ENCODE results near the gene RFC1.
"Not testable (repeated sequence)": the region's sequence is repeated elsewhere in the genome, so short reads cannot be mapped to it uniquely, and the experiment has no call there.

RFC1 gene

DNA sequence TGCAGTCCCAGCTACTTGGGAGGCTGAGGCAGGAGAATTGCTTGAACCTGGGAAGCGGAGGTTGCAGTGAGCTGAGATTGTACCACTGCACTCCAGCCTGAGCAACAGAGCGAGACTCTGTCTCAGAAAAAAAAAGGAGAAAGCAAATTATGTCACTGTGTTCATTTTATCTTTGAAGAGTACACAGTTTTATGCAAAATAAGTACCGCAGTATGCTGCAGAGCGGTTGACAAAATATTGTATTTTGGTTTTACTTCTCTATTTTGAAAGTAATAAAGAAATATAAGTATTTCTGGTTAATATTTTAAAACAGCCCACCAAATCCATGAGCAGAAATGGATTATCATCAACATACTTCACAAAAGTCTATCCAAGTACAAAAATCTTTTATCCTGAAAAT is 5.6 kb downstream of the RFC1 start:
- H3K27ac ChIP-seq: not testable (repeated sequence)

DNA sequence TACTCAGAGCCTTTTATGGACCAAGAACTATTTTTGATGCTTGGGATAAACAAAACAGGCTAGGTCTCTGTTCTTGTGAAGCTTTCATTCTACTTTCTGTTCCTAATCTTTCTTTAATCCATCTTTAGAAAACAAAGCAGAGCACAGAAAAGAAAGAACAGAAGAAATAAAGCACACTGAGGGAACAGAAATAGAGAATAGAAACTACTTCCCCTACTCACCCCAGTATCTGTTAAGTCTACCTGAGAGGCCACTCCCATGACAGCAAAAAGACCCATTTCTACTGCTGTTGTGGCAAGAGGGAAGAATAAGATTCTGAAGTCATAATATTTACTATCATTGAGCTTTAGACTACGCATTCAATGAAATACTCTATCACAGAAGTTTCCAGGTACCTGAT is 9.2 kb downstream of the RFC1 start:
- H3K27ac ChIP-seq: peak overlapping the region; percentile 32
- DNase-seq (ENCODE audit: low read depth, low spot score): no peak

More for the DNA sequence above, 5.6 kb downstream of the RFC1 start:
- not testable (repeated sequence) for DNase-seq (ENCODE audit: low read depth, low spot score)

- DNase-seq (ENCODE audit: low read depth, low spot score): no peak
- peak overlapping the region; percentile 95 for H3K27ac ChIP-seq
Observed at GRCh38 chr4:39354254-39354552, 12.0 kb downstream of the RFC1 start.

DNA sequence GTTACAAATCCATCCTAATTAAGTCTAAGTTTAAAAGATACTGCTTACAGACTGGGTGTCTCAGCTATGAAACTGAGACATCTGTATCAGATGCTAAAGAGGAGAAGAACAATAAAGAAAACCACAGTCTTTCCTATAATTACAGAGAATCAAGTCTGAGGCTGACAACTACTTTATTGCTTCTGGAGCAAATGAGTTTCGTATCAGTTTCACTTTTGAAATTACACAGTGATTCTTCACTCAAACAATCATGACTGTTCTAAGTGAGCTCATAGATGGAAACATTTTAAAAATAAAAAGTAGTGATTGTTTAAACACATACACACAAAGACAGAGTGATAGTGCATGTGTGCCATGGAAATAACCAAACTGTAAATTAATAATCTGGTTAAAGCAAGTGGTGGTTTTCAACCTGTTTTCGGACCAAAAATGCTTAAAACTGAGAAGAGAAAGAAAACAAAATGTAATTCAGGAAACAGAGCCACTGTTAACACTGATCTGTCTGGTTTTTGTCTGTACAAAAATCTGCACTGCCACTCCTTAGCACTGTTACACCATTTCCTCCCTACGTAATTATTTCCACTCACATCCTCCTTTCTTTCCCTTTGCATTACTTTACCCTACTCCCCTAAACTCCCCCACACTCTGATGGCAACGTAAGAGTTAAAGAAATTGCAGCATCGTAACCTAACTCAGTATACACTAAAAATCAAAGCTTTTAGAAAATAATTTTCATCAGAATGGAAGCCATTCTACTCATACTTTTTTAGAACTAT is 12.5 kb downstream of the RFC1 start:
- DNase-seq (ENCODE audit: low read depth, low spot score): no peak
- peak overlapping the region; percentile 95 for H3K27ac ChIP-seq

- not testable (repeated sequence) for DNase-seq (ENCODE audit: low read depth, low spot score)
Observed at GRCh38 chr4:39353149-39353477, 13.0 kb downstream of the RFC1 start.

DNA sequence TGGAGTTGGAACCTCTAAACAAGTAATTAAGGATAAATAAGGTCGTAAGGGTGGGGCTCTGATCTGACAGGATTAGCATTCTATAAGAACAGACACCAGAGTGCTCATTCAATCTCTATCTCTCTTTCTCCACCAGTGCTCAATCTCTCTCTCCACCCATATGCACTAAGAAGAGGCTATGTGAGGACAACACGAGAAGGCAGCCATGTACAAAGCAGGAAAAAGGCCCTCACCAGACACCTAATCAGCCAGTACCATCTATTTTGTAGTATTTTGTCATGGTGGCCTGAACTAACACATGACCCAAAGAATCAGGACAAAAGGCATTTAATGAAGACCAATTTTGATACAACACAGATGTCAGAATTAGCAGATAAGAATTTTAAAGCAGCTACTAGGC is 16.8 kb downstream of the RFC1 start:
- DNase-seq (ENCODE audit: low read depth, low spot score): no peak
- H3K27ac ChIP-seq: no peak overlapping the region

More at GRCh38 chr4:39353149-39353477, 13.0 kb downstream of the RFC1 start:
- H3K27ac ChIP-seq: peak overlapping the region; percentile 95

- DNase-seq (ENCODE audit: low read depth, low spot score): no peak
- H3K27ac ChIP-seq: no peak overlapping the region
Observed at GRCh38 chr4:39348371-39349315, 17.5 kb downstream of the RFC1 start.

DNA sequence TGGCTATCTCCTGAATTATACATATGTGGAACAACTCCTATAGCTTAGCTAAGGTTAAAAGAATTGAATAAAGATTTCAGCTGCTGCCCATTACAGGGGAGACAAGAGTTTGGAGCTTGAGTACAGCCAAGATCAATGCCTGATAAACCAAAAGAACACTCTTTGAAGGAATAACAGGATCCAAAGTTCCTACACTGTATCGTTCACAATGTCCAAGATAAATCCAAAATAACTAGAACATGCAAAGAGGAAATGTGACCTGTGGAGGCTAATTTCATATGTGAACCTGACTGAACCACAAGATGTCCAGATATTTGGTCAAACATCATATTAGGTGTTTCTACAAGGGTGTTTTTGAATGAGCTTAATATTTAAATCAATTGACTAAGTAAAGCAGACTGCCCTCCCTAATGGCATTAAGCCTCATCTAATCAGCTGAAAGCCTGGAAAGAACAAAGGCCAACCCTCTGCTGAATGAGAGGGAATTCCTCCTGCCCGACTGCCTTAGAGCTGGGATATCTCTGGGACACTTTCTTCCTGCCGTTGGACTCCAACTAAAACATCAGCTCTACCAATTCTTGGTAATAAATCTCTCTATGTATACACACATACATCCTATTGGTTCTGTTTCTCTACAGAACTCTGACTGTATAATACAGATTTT is 19.2 kb downstream of the RFC1 start:
- no peak overlapping the region for H3K27ac ChIP-seq
- no peak for DNase-seq (ENCODE audit: low read depth, low spot score)

DNA sequence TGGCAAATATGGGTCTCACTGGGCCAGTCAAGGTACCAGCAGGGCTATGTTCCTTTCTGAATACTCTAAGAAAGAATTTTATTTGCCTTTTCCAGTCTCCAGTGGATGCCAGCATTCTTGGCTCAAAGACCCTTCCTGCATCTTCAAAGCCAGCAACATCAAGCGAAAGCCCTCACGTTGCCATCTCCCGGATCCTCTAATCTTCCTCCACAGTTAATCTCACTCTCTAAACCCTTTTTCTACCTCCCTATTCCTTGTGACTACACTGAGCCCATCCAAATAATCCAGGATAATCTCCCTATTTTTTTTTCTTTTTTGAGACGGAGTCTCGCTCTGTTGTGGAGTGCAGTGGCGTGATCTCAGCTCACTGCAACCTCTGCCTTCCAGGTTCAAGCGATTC is 23.4 kb downstream of the RFC1 start:
- H3K27ac ChIP-seq: no peak overlapping the region
- no peak for DNase-seq (ENCODE audit: low read depth, low spot score)

- H3K27ac ChIP-seq: no peak overlapping the region
- DNase-seq (ENCODE audit: low read depth, low spot score): no peak
Observed at GRCh38 chr4:39341075-39341725, 25.0 kb downstream of the RFC1 start.

GRCh38 chr4:39339968-39340367 is 26.2 kb downstream of the RFC1 start:
- DNase-seq (ENCODE audit: low read depth, low spot score): no peak
- H3K27ac ChIP-seq: no peak overlapping the region

- no peak overlapping the region for H3K27ac ChIP-seq
- DNase-seq (ENCODE audit: low read depth, low spot score): no peak
Observed at GRCh38 chr4:39337841-39338240, 28.3 kb downstream of the RFC1 start.

- no peak overlapping the region for H3K27ac ChIP-seq
- no peak for DNase-seq (ENCODE audit: low read depth, low spot score)
Observed at GRCh38 chr4:39335566-39335965, 30.6 kb downstream of the RFC1 start.

DNA sequence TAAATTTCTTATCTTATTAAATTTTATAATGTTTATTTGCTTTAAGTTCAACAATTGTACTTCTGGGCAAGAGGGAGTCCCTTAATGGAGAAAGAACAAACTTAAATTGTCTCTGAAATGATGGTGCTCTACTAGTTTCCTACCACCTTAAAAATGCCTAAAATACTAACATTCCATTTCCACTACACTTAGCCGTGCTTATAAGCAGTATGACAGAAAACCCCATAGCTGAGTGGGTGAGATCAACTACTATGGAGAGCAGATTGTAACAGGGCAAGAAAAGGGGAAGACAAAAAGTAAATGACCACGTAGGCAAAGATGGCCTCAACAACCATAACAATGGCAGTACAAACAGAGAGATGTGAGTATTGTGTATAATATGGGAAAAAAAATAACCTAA is 35.0 kb downstream of the RFC1 start:
- no peak overlapping the region for H3K27ac ChIP-seq
- no peak for DNase-seq (ENCODE audit: low read depth, low spot score)

- H3K27ac ChIP-seq: no peak overlapping the region
- DNase-seq (ENCODE audit: low read depth, low spot score): no peak
Observed at GRCh38 chr4:39330353-39330752, 35.8 kb downstream of the RFC1 start.

DNA sequence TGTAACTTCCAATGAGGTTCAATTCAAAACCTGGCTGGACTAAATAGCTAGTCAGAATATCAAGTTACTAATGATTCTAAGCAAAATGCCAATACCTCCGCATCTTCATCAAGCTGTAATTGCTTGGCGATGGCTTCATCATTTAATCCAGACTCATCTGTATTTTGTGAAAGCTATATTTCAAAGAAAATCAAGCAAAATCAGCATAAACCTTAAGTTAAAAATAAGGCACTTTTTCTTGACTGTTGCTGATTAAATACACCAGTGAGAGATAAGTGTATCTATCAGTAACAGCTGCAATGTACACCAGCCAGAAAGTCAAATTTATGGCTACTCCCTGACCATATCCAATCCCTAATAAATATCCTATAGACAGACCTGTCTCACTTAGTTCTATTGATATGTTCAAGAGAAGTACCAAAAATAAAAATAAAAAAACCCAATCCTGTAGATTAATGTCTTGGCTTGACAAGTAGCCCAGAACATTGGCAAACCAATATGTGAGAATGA is 39.6 kb downstream of the RFC1 start:
- H3K27ac ChIP-seq: no peak overlapping the region
- DNase-seq (ENCODE audit: low read depth, low spot score): no peak

GRCh38 chr4:39324897-39325613 is 41.1 kb downstream of the RFC1 start:
- DNase-seq (ENCODE audit: low read depth, low spot score): no peak
- H3K27ac ChIP-seq: peak overlapping the region; percentile 1

DNA sequence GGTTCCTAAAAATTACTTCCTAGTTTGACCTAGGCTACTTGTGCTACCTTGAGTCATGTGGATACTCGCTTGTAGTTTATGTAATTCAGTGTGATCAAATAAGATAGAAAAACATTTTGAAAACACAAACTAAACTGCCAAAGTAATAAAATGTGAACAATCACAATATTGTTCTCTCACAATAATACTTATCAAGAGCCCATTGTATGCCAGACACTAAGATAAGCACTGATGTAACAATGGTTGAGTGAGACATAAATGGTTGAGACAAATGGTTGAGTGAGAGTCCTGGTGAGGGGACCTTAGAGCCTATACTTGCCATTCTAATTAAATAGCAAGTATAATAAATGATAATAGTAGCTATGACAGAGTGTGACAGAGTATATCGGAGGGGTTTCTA is 41.7 kb downstream of the RFC1 start:
- no peak for DNase-seq (ENCODE audit: low read depth, low spot score)
- H3K27ac ChIP-seq: peak overlapping the region; percentile 1

DNA sequence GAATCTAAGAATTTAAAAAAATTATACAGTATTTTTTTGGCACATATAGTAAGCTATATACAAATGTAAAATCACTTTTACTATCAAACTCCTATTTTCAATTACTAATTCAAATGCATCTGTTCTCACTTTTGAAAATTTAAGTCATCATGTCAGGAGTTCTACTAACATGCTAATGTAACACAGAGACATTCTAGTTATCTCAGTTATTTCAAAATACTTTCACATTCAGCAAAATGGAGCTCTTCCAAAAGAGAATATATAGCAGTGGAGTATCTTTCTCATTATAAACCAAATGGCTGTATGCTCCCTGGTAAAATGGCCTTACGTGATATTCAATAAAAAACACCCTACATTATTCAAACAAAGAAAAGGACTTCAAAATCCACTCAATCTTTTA is 42.3 kb downstream of the RFC1 start:
- no peak overlapping the region for H3K27ac ChIP-seq
- no peak for DNase-seq (ENCODE audit: low read depth, low spot score)
